ENCODE results near the gene NUP188. TPM values are rescaled to one million over a fixed set of nuclear protein-coding genes. Genes with fewer than 3 reads are reported as not detected.

Gene NUP188
- total and polyA plus RNA-seq, 2 of the 4 experiments (the other 2 are of a cell fraction), result 53.0 to 59.1 TPM

GRCh38 chr9:129053020-129053419 lies 105.5 kb downstream of the NUP188 start:
- CTCF ChIA-PET, result no interaction called here
- Histone ChIP-seq H2BK120ac (ENCODE audit: low read depth, low read length) (no peak overlapping the region), H3K36me3 (ENCODE audit: control insufficient read depth, insufficient read depth, low read length) (peaks cover 30% of the 10 kb centered on the region), H4K20me1 (ENCODE audit: insufficient read depth, low read length) (no peaks in the 10 kb centered on the region), H4K8ac (ENCODE audit: low read depth in 2 of 2, low read length in 2 of 2) (no peak overlapping the region), H3K4ac (ENCODE audit: low read depth, low read length) (no peak overlapping the region), H3K27ac (ENCODE audit: insufficient read depth, low read length) (no peak overlapping the region), H3K4me3 (ENCODE audit: insufficient read depth, low read depth, low read length) (no peak overlapping the region), H3K14ac (replicated peaks; ENCODE audit: low read depth, low read length) (no peak overlapping the region), H2AFZ (replicated peaks; ENCODE audit: low read length, poor library complexity) (no peak overlapping the region), H2BK5ac (ENCODE audit: low read depth, low read length, poor library complexity, severe bottlenecking) (no peak overlapping the region), H3K79me1 (ENCODE audit: low read depth in 1 of 2, low read length in 2 of 2) (no peaks in the 10 kb centered on the region), H3K9me1 (ENCODE audit: insufficient read depth, low read length) (peaks cover 4% of the 10 kb centered on the region; the same call in 1 of the 2 replicates), H3K18ac (ENCODE audit: low read depth, low read length) (no peak overlapping the region), H3K23ac (ENCODE audit: low read depth, low read length) (no peak overlapping the region), H3K9me3 (ENCODE audit: control insufficient read depth, insufficient read depth, low read length) (no peaks in the 10 kb centered on the region), H3K4me1 (ENCODE audit: control insufficient read depth, insufficient read depth, low read length) (no peaks in the 10 kb centered on the region), H2AK5ac (ENCODE audit: low read depth, low read length) (no peak overlapping the region), H2BK15ac (ENCODE audit: low read depth, low read length) (no peak overlapping the region), H4K91ac (ENCODE audit: insufficient read depth, low read depth, low read length) (no peak overlapping the region), H3K56ac (ENCODE audit: extremely low read depth, insufficient read depth, low read length) (no peak overlapping the region), H2AK9ac (replicated peaks; ENCODE audit: low read depth, low read length, poor library complexity) (no peak overlapping the region), H4K5ac (ENCODE audit: low read depth, low read length) (no peak overlapping the region), H3K9ac (ENCODE audit: low read depth, low read length) (no peak overlapping the region), H2BK20ac (ENCODE audit: low read depth, low read length) (no peak overlapping the region), H3K27me3 (ENCODE audit: control insufficient read depth, insufficient read depth, low read length) (no peaks in the 10 kb centered on the region), H3K4me2 (ENCODE audit: low read depth, low read length) (no peak overlapping the region)
- BruUV-seq (replicated peaks), result no TSS peak
- no CpG with 5 or more reads among the region's 6 CpGs for WGBS, 2 experiments (ENCODE audit: extremely low coverage in 2 of 2, insufficient read length in 1 of 2)
- in situ Hi-C loops (cut with MboI; ENCODE audit: low sequenced_read_pairs) (no loop called here), dilution Hi-C loops (cut with HindIII; ENCODE audit: low sequenced_read_pairs, unreplicated experiment) (no loop called here), intact Hi-C loops (cut with micrococcal nuclease) (no loop called here)
- DNase-seq (no peak), ATAC-seq (ENCODE audit: low read depth) (no peak)
- POLR2A ChIA-PET (ENCODE audit: unreplicated experiment), result no interaction called here
- no peak for TF ChIP-seq NFE2L2 (IDR thresholded peaks at IDR 0.05; ENCODE audit: low read depth, low read length)
- TF ChIP-seq CTCF (conservative IDR thresholded peaks at IDR 0.05; ENCODE audit: low read depth, low read length), result no peak
- no peak for TF ChIP-seq POLR2A (IDR thresholded peaks at IDR 0.05; ENCODE audit: low read depth, low read length)
- TF ChIP-seq RFX5 (IDR thresholded peaks at IDR 0.05; ENCODE audit: low read depth, low read length), result no peak
- no peak for TF ChIP-seq MAZ (IDR thresholded peaks at IDR 0.05; ENCODE audit: borderline replicate concordance, low read depth, low read length)
- no peak for TF ChIP-seq RAD21 (IDR thresholded peaks at IDR 0.05; ENCODE audit: low read length)
- no peak for TF ChIP-seq USF2 (IDR thresholded peaks at IDR 0.05; ENCODE audit: low read depth, low read length)
- no peak for TF ChIP-seq BHLHE40 (IDR thresholded peaks at IDR 0.05; ENCODE audit: low read depth, low read length)
- TF ChIP-seq CHD1 (IDR thresholded peaks at IDR 0.05; ENCODE audit: low read depth, low read length), result no peak
- TF ChIP-seq CEBPB (IDR thresholded peaks at IDR 0.05; ENCODE audit: low read depth, low read length), result no peak
- no peak for TF ChIP-seq RCOR1 (IDR thresholded peaks at IDR 0.05; ENCODE audit: insufficient replicate concordance, low read length)
